HG02884 (cell line): ENCODE data around the gene ESRRA.
A peak's percentile ranks its signal among the peaks of the same experiment; 100 is the strongest.

Source experiments
- ATAC-seq: cut with Tn5 transposase; IDR thresholded peaks from one replicate; pipeline ENCODE4 v1.9.1; 2021; ENCODE audit warnings: mild to moderate bottlenecking, moderate library complexity; ENCODE audit not compliant: unreplicated experiment

ESRRA gene

GRCh38 chr11:64327375-64327774, 22.1 kb downstream of the ESRRA start:
- no peak for ATAC-seq

- ATAC-seq = no peak
Observed at GRCh38 chr11:64327993-64328392, 22.7 kb downstream of the ESRRA start.

GRCh38 chr11:64330888-64331287, 25.6 kb downstream of the ESRRA start:
- ATAC-seq = no peak

GRCh38 chr11:64331569-64332371, 26.4 kb downstream of the ESRRA start:
- no peak for ATAC-seq

GRCh38 chr11:64333556-64333955, 28.2 kb downstream of the ESRRA start:
- no peak for ATAC-seq

GRCh38 chr11:64334764-64335735, 29.7 kb downstream of the ESRRA start:
- peak; percentile 68 for ATAC-seq

- no peak for ATAC-seq
Observed at GRCh38 chr11:64337538-64338249, 32.4 kb downstream of the ESRRA start.

GRCh38 chr11:64338716-64339115, 33.4 kb downstream of the ESRRA start:
- ATAC-seq = no peak

- ATAC-seq = no peak
Observed at GRCh38 chr11:64339286-64339685, 34.0 kb downstream of the ESRRA start.

- peak; percentile 40 for ATAC-seq
Observed at GRCh38 chr11:64339754-64340408, 34.6 kb downstream of the ESRRA start, which contains the start of gene CCDC88B. Gene CCDC88B (plus strand): TSS chr11:64340204. CDS start chr11:64340267, 63 bp downstream.

GRCh38 chr11:64340671-64341335, 35.5 kb downstream of the ESRRA start:
- ATAC-seq = no peak

GRCh38 chr11:64341429-64341828, 36.1 kb downstream of the ESRRA start:
- no peak for ATAC-seq

GRCh38 chr11:64341851-64342791, 36.8 kb downstream of the ESRRA start:
- no peak for ATAC-seq

GRCh38 chr11:64342869-64343745, 37.8 kb downstream of the ESRRA start:
- no peak for ATAC-seq

GRCh38 chr11:64343767-64344559, 38.6 kb downstream of the ESRRA start:
- ATAC-seq = no peak

- no peak for ATAC-seq
Observed at GRCh38 chr11:64344787-64345186, 39.5 kb downstream of the ESRRA start.
